Karpas-422 (cell line): ENCODE data around the gene DEF6. TPM values are rescaled to one million over a fixed set of nuclear protein-coding genes. Genes with fewer than 3 reads are reported as not detected.
A peak's percentile ranks its signal among the peaks of the same experiment; 100 is the strongest.
"Not testable (repeated sequence)": the region's sequence is repeated elsewhere in the genome, so short reads cannot be mapped to it uniquely, and the experiment has no call there.

Experiments
- DNase-seq: peaks from one replicate; pipeline ENCODE4 v3.0.0-alpha.2; 2015
- H2AFZ ChIP-seq: fragments of 200-600 bp; sonication (generic); 2 replicates; pipeline ENCODE4 v1.6.1; 2014; ENCODE audit warnings: antibody characterized with exemption, low read length, mixed read lengths
- H3K27ac ChIP-seq: fragments of 200-600 bp; sonication (generic); 2 replicates; pipeline ENCODE4 v1.5.1; 2014; ENCODE audit warnings: mild to moderate bottlenecking, low read length, moderate library complexity
- H3K27me3 ChIP-seq: fragments of 200-600 bp; sonication (generic); 2 replicates; pipeline ENCODE4 v1.6.1; 2014; ENCODE audit warnings: low read length, mixed read lengths
- H3K36me3 ChIP-seq: fragments of 200-600 bp; sonication (generic); 2 replicates; pipeline ENCODE4 v1.6.1; 2014; ENCODE audit warnings: low read length, mixed read lengths; ENCODE audit not compliant: insufficient read depth
- H3K4me1 ChIP-seq: fragments of 200-600 bp; sonication (generic); 2 replicates; pipeline ENCODE4 v1.6.1; 2014; ENCODE audit warnings: mild to moderate bottlenecking, low read length, mixed read lengths
- H3K4me2 ChIP-seq: fragments of 200-600 bp; sonication (generic); 2 replicates; pipeline ENCODE4 v1.6.1; 2014; ENCODE audit warnings: low read length, low read depth, mild to moderate bottlenecking; ENCODE audit not compliant: poor library complexity, severe bottlenecking
- H3K4me3 ChIP-seq: fragments of 200-600 bp; sonication (generic); 2 replicates; pipeline ENCODE4 v1.5.1; 2014; ENCODE audit warnings: mild to moderate bottlenecking, antibody characterized with exemption, low read length, mixed read lengths
- H3K79me2 ChIP-seq: fragments of 200-600 bp; sonication (generic); 2 replicates; pipeline ENCODE4 v1.6.1; 2014; ENCODE audit warnings: mild to moderate bottlenecking, low read length, mixed read lengths
- H3K9ac ChIP-seq: fragments of 200-600 bp; sonication (generic); 2 replicates; pipeline ENCODE4 v1.6.0; 2014; ENCODE audit warnings: low read length
- H3K9me2 ChIP-seq: fragments of 200-600 bp; sonication (generic), shearing (Covaris generic); replicated peaks from 2 replicates; pipeline ENCODE4 v1.6.0; 2014; ENCODE audit warnings: mild to moderate bottlenecking, low read length, moderate library complexity; ENCODE audit not compliant: insufficient read depth
- H3K9me3 ChIP-seq: fragments of 300-700, 200-600 bp; sonication (generic); 2 replicates; pipeline ENCODE4 v1.6.1; 2014; ENCODE audit warnings: low read length, mixed read lengths
- H4K20me1 ChIP-seq: fragments of 200-600 bp; sonication (generic); 2 replicates; pipeline ENCODE4 v1.6.1; 2014; ENCODE audit warnings: mild to moderate bottlenecking, antibody characterized with exemption, low read length, low read depth; ENCODE audit not compliant: insufficient read depth
- total RNA-seq: library from RNA; depleted of rRNA; stranded (reverse); fragments of >200 nt; shearing (Covaris generic); gene quantifications from 2 replicates; pipeline ENCODE4 v1.2.3, GENCODE V29; 2014; ENCODE audit warnings: low replicate concordance

The DEF6 gene
- total RNA-seq, 1 experiment from 2014 or later = 31.3 TPM

GRCh38 chr6:35296931-35297600, 552 bp upstream of the DEF6 start:
- Histone ChIP-seq H3K9me2 (no peaks in the 10 kb centered on the region), H3K9me3 (no peaks in the 10 kb centered on the region), H3K36me3 (peaks cover 11% of the 10 kb centered on the region; the same call in 1 of the 2 replicates), H3K4me3 (no peak overlapping the region; the same call in 1 of the 2 replicates), H3K4me2 (peak overlapping the region; percentile 97), H3K79me2 (peaks cover 37% of the 10 kb centered on the region), H3K4me1 (peaks cover 44% of the 10 kb centered on the region), H3K27me3 (no peaks in the 10 kb centered on the region), H3K9ac (peak overlapping the region; percentile 94), H4K20me1 (no peaks in the 10 kb centered on the region), H3K27ac (peak overlapping the region; percentile 71), H2AFZ (peak overlapping the region; percentile 35; the same call in 1 of the 2 replicates)
- no peak for DNase-seq

DNA sequence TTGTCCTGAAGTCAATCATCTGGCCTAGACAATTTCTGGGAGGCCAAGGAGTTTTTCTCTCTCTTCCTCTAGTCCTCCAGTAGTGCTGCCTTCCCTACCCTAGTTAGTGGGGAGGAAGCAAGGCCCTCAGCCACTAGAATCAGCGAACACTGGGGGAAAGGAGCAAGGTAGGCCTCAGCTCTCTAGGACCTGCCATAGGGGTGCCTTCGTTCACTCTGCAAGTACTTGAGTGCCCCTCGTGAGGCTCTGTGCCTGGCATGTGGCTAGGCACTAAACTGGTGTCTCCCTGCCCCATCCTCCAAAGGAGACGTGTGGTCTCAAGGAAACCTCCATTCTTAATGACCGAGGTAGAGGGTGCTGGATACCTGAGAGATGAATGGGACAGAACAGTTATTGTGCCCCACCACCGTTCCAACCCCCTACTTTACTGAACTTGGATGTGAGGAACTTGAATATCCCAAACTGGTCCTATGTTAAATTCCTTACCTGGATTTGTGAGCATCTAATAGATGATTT, 1.1 kb downstream of the DEF6 start:
- peak; percentile 64 for DNase-seq
- Histone ChIP-seq H3K27ac (peak overlapping the region; percentile 70), H2AFZ (no peak overlapping the region), H3K4me1 (peaks cover 50% of the 10 kb centered on the region), H3K9ac (peak overlapping the region; percentile 94), H3K4me2 (peak overlapping the region; percentile 97), H3K4me3 (peak overlapping the region; percentile 93), H3K9me2 (no peaks in the 10 kb centered on the region), H3K79me2 (peaks cover 52% of the 10 kb centered on the region), H3K27me3 (no peaks in the 10 kb centered on the region), H3K9me3 (no peaks in the 10 kb centered on the region), H3K36me3 (0 out of 2 replicates have a peak, but pooled peaks cover 8% of the 10 kb centered on the region), H4K20me1 (no peaks in the 10 kb centered on the region)

DNA sequence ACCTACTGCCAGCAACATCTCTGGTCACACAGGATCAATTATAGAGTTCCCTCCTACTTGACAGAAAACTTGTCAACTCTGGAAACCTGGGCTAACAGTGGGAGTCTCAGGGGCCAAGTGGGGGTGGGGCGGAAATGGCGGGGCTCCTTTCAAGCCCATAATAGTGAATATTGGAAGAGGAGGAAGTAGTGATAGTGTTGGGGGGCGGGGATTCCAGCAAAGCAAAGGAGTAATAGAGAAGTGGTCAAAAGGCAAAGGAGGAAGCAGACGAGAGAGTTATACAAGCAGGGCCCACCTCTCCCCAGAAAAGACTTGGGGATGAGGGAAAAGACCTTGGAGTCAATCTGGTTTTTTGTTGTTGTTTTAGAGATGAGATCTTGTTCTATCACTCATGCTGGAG, 2.1 kb downstream of the DEF6 start:
- Histone ChIP-seq H3K79me2 (peaks cover 62% of the 10 kb centered on the region), H3K9me2 (no peaks in the 10 kb centered on the region), H3K9me3 (no peaks in the 10 kb centered on the region), H3K27me3 (no peaks in the 10 kb centered on the region), H3K4me3 (peak overlapping the region; percentile 93), H3K27ac (peak overlapping the region; percentile 70), H3K4me2 (peak overlapping the region; percentile 97), H2AFZ (no peak overlapping the region), H3K4me1 (peaks cover 50% of the 10 kb centered on the region), H3K9ac (peak overlapping the region; percentile 94), H3K36me3 (0 out of 2 replicates have a peak, but pooled peaks cover 6% of the 10 kb centered on the region), H4K20me1 (no peaks in the 10 kb centered on the region)
- DNase-seq = peak; percentile 87

DNA sequence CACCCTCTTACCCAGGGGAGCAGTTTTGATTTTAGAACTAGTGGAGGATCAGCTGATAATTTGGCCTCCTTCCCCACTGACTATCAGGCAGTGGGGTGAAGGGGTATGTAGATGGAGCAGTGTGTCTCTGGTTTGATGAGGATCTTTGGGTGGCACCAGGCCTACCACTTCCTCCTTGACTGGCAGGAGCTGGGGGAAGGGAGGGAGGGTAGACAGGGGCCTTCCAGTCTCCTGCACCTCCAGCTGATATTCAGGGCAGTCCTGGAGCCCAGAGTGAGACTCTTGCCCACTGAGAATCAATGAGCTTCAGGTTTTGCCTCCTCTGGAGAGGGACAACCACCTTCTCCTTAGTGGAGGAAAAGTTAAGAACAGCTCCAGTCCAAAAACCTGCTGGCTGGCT, 3.2 kb downstream of the DEF6 start:
- no peak overlapping the region for H3K4me3 ChIP-seq
- H3K4me2 ChIP-seq = peak overlapping the region; percentile 97
- no peak overlapping the region for H3K9ac ChIP-seq
- no peaks in the 10 kb centered on the region for H4K20me1 ChIP-seq
- no peak for DNase-seq
- no peaks in the 10 kb centered on the region for H3K36me3 ChIP-seq
- no peak overlapping the region for H2AFZ ChIP-seq
- H3K79me2 ChIP-seq = peaks cover 65% of the 10 kb centered on the region
- H3K4me1 ChIP-seq = peaks cover 50% of the 10 kb centered on the region
- H3K27ac ChIP-seq = no peak overlapping the region
- no peaks in the 10 kb centered on the region for H3K9me2 ChIP-seq
- H3K9me3 ChIP-seq = no peaks in the 10 kb centered on the region
- no peaks in the 10 kb centered on the region for H3K27me3 ChIP-seq

DNA sequence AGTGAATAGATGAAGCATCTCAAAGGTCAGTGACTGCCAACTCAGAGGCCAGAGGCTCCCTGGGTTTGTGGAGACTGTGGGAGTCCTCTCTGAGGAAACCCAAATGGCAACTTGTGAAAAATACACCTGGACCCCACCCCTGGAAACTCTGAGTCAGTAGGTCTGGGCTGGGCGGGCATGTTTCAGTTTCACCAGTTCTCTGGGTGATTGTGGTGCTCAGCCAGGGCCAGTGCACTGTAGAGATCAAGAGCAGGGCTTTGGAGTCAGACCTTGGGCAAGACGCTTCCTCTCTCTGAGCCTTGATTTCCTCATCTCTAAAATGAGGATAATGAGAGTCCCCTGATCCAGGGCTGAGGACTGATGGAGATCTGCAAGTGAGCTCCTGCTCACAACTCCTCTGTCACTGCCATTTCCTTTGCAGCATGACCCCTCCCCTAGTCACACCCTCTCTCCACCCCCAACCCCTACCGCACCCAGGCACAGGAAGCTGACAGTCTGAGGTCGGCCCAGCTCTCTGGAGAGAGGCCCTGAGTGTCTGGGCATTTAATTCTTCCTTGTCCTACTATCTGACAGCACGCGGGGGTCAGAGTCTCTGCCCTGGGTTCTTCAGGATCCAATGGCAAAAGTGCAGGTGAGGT, 5.1 kb downstream of the DEF6 start:
- Histone ChIP-seq H3K36me3 (no peaks in the 10 kb centered on the region), H3K27ac (peak overlapping the region; percentile 47), H3K79me2 (peaks cover 69% of the 10 kb centered on the region), H3K27me3 (no peaks in the 10 kb centered on the region), H3K4me2 (peak overlapping the region; percentile 52), H2AFZ (no peak overlapping the region), H3K9ac (peak overlapping the region; percentile 63), H4K20me1 (no peaks in the 10 kb centered on the region), H3K9me3 (no peaks in the 10 kb centered on the region), H3K9me2 (no peaks in the 10 kb centered on the region), H3K4me3 (peak overlapping the region; percentile 42; the same call in 1 of the 2 replicates), H3K4me1 (peaks cover 42% of the 10 kb centered on the region)
- DNase-seq = peak; percentile 81

DNA sequence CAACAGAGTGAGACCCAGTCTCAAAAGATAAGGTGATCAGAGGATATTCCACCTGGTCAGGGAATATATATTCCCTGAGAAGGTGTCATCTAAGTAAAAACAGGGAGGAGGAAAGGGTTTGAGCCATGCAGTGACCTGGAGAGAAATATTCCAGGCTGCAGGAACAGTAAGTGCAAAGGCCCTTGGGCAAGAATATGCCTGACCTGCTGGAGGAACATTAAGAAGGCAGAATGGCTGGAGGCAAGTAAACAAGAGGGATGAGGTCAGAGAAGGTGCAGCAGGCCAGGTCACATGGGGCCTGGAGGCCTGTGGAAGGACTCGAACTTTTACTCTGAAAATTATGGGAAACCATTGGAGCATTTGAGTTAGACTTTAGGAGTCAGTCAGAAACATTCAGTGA, 6.7 kb downstream of the DEF6 start:
- Histone ChIP-seq H3K4me2 (no peak overlapping the region), H3K4me1 (peaks cover 36% of the 10 kb centered on the region), H4K20me1 (no peaks in the 10 kb centered on the region), H3K9me2 (no peaks in the 10 kb centered on the region), H3K9me3 (no peaks in the 10 kb centered on the region), H2AFZ (no peak overlapping the region), H3K27me3 (no peaks in the 10 kb centered on the region), H3K36me3 (no peaks in the 10 kb centered on the region), H3K4me3 (no peak overlapping the region), H3K79me2 (peaks cover 57% of the 10 kb centered on the region), H3K27ac (no peak overlapping the region), H3K9ac (no peak overlapping the region)
- DNase-seq = no peak

- Histone ChIP-seq H3K27ac (no peak overlapping the region), H3K4me2 (no peak overlapping the region), H3K79me2 (peaks cover 51% of the 10 kb centered on the region), H3K9ac (no peak overlapping the region), H3K9me3 (no peaks in the 10 kb centered on the region), H2AFZ (no peak overlapping the region), H3K27me3 (no peaks in the 10 kb centered on the region), H3K9me2 (no peaks in the 10 kb centered on the region), H4K20me1 (no peaks in the 10 kb centered on the region), H3K36me3 (no peaks in the 10 kb centered on the region), H3K4me3 (no peak overlapping the region), H3K4me1 (peaks cover 35% of the 10 kb centered on the region)
- no peak for DNase-seq
These were observed 7.5 kb downstream of the DEF6 start for GRCh38 chr6:35305117-35305516.

DNA sequence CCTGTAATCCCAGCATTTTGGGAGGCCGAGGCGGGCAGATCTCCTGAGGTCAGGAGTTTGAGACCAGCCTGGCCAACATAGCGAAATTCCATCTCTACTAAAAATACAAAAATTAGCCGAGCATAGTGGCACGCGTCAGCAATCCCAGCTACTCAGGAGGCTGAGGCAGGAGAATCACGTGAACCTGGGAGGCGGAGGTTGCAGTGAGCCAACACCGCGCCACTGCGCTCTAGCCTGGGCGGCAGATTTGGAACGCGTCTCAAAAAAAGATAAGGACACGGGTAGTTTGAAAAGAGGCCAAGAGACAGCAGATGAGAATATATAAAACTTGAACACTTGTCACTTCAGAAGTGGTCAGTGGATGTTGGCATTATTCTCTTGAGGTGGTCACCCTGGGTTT, 9.5 kb downstream of the DEF6 start:
- not testable (repeated sequence) for H2AFZ ChIP-seq, H3K9me2 ChIP-seq, H3K4me2 ChIP-seq, H3K4me3 ChIP-seq, DNase-seq, H3K36me3 ChIP-seq, H4K20me1 ChIP-seq, H3K27ac ChIP-seq, H3K9ac ChIP-seq, H3K27me3 ChIP-seq, H3K9me3 ChIP-seq
- H3K4me1 ChIP-seq = peaks cover 43% of the 10 kb centered on the region
- H3K79me2 ChIP-seq = peaks cover 39% of the 10 kb centered on the region
